IMR-90 (cell line): ENCODE results near the gene HMGCLL1. TPM values are rescaled to one million over a fixed set of nuclear protein-coding genes. Genes with fewer than 3 reads are reported as not detected.

Source experiments
- ATAC-seq: fragments of 200-7000 bp; cut with Tn5 transposase; 2 replicates; pipeline ENCODE4 v1.9.1; 2020; ENCODE audit warnings: low read depth, mild to moderate bottlenecking, moderate library complexity
- BruUV-seq: library from RNA; stranded (reverse); fragments of 400-500 nt; replicated peaks from 2 replicates; lab custom pipeline; 2021; lab: Mats Ljungman, UMichigan
- CTCF ChIA-PET: fragments of 300-600 bp; formaldehyde crosslinking; extraction: SDS; loops from one replicate; lab custom pipeline; 2021; ENCODE audit warnings: antibody characterized with exemption; lab: Yijun Ruan, JAX
- POLR2A ChIA-PET: fragments of 300-600 bp; sonication (Branson Sonifier 250); formaldehyde crosslinking; loops from one replicate; lab custom pipeline; 2022; ENCODE audit warnings: antibody characterized with exemption; ENCODE audit not compliant: unreplicated experiment; lab: Charles Lee
- DNase-seq: peaks from one replicate; pipeline ENCODE4 v3.0.0; 2013
- H2AFZ ChIP-seq: replicated peaks from 2 replicates; pipeline ENCODE3; 2013; ENCODE audit warnings: low read length, mild to moderate bottlenecking; ENCODE audit not compliant: poor library complexity
- H2AK5ac ChIP-seq: 2 replicates; pipeline ENCODE4 v1.6.1; 2013; ENCODE audit warnings: low read depth, low read length, inconsistent platforms
- H2AK9ac ChIP-seq: replicated peaks from 2 replicates; pipeline ENCODE3; 2013; ENCODE audit warnings: mild to moderate bottlenecking, low read depth, low read length, moderate library complexity; ENCODE audit not compliant: poor library complexity
- H2BK120ac ChIP-seq: 2 replicates; pipeline ENCODE4 v1.6.1; 2013; ENCODE audit warnings: low read depth, low read length, inconsistent platforms
- H2BK15ac ChIP-seq: 3 replicates; pipeline ENCODE4 v1.6.1; 2013; ENCODE audit warnings: low read depth, low read length, inconsistent platforms
- H2BK20ac ChIP-seq: 2 replicates; pipeline ENCODE4 v1.6.1; 2013; ENCODE audit warnings: low read depth, mild to moderate bottlenecking, inconsistent platforms, low read length, moderate library complexity
- H2BK5ac ChIP-seq: 2 replicates; pipeline ENCODE4 v1.6.1; 2013; ENCODE audit warnings: mild to moderate bottlenecking, low read depth, low read length, inconsistent platforms; ENCODE audit not compliant: poor library complexity, severe bottlenecking
- H3K14ac ChIP-seq: replicated peaks from 2 replicates; pipeline ENCODE4 v1.6.1; 2013; ENCODE audit warnings: low read depth, low read length, inconsistent platforms
- H3K18ac ChIP-seq: 2 replicates; pipeline ENCODE4 v1.6.1; 2013; ENCODE audit warnings: low read depth, low read length, control low read depth
- H3K23ac ChIP-seq: 2 replicates; pipeline ENCODE4 v1.6.1; 2013; ENCODE audit warnings: low read depth, low read length, inconsistent platforms
- H3K27ac ChIP-seq: 2 replicates; pipeline ENCODE4 v1.5.1; 2013; ENCODE audit warnings: mild to moderate bottlenecking, control low read depth, low read length; ENCODE audit not compliant: insufficient read depth
- H3K27me3 ChIP-seq: 2 replicates; pipeline ENCODE4 v1.6.1; 2013; ENCODE audit warnings: low read length; ENCODE audit not compliant: control insufficient read depth, insufficient read depth
- H3K36me3 ChIP-seq: 2 replicates; pipeline ENCODE4 v1.6.1; 2013; ENCODE audit warnings: low read length, mixed read lengths; ENCODE audit not compliant: control insufficient read depth, insufficient read depth
- H3K4ac ChIP-seq: 2 replicates; pipeline ENCODE4 v1.6.1; 2013; ENCODE audit warnings: low read depth, low read length, inconsistent platforms
- H3K4me1 ChIP-seq: 2 replicates; pipeline ENCODE4 v1.6.1; 2013; ENCODE audit warnings: low read length, mixed read lengths; ENCODE audit not compliant: control insufficient read depth, insufficient read depth
- H3K4me2 ChIP-seq: 2 replicates; pipeline ENCODE4 v1.6.1; 2013; ENCODE audit warnings: low read depth, mild to moderate bottlenecking, control low read depth, low read length, moderate library complexity
- H3K4me3 ChIP-seq: 2 replicates; pipeline ENCODE4 v1.5.1; 2013; ENCODE audit warnings: low read depth, mild to moderate bottlenecking, control low read depth, low read length, moderate library complexity; ENCODE audit not compliant: insufficient read depth
- H3K56ac ChIP-seq: 2 replicates; pipeline ENCODE4 v1.6.1; 2013; ENCODE audit warnings: low read length, inconsistent platforms; ENCODE audit not compliant: insufficient read depth; ENCODE audit errors: extremely low read depth
- H3K79me1 ChIP-seq, 2 experiments: 2 replicates each; pipeline ENCODE4 v1.6.1; 2013; ENCODE audit warnings: low read length in 2 of 2, inconsistent platforms in 1 of 2, low read depth in 1 of 2
- H3K9ac ChIP-seq: 2 replicates; pipeline ENCODE4 v1.6.1; 2013; ENCODE audit warnings: low read depth, low read length, control low read depth
- H3K9me1 ChIP-seq: 2 replicates; pipeline ENCODE4 v1.6.1; 2013; ENCODE audit warnings: low read length, inconsistent platforms; ENCODE audit not compliant: insufficient read depth
- H3K9me3 ChIP-seq: 2 replicates; pipeline ENCODE4 v1.6.1; 2013; ENCODE audit warnings: low read length; ENCODE audit not compliant: control insufficient read depth, insufficient read depth
- H4K20me1 ChIP-seq: 2 replicates; pipeline ENCODE4 v1.6.1; 2013; ENCODE audit warnings: low read length, inconsistent platforms; ENCODE audit not compliant: insufficient read depth
- H4K5ac ChIP-seq: 2 replicates; pipeline ENCODE4 v1.6.1; 2013; ENCODE audit warnings: mild to moderate bottlenecking, low read depth, low read length, control low read depth
- H4K8ac ChIP-seq, 2 experiments: 2 replicates each; pipeline ENCODE4 v1.6.1; 2013; ENCODE audit warnings: low read depth in 2 of 2, low read length in 2 of 2, control low read depth in 1 of 2, inconsistent platforms in 1 of 2
- H4K91ac ChIP-seq: 2 replicates; pipeline ENCODE4 v1.6.1; 2013; ENCODE audit warnings: low read depth, low read length, inconsistent platforms; ENCODE audit not compliant: insufficient read depth
- CEBPB ChIP-seq: IDR thresholded peaks from 2 replicates; pipeline ENCODE4 v1.6.1; 2012; ENCODE audit warnings: low read depth, low read length, improper control_type of control experiment
- CHD1 ChIP-seq: IDR thresholded peaks from 2 replicates; pipeline ENCODE4 v1.6.1; 2012; ENCODE audit warnings: low read depth, low read length, improper control_type of control experiment
- CTCF ChIP-seq: conservative IDR thresholded peaks from 2 replicates; pipeline ENCODE4 v1.5.1; 2012; ENCODE audit warnings: mild to moderate bottlenecking, low read depth, low read length, improper control_type of control experiment
- ELK1 ChIP-seq: fragments of 150-350 bp; IDR thresholded peaks from 2 replicates; pipeline ENCODE4 v1.6.1; 2016; ENCODE audit warnings: low read depth, mild to moderate bottlenecking, low read length, moderate library complexity, borderline replicate concordance
- FOS ChIP-seq: fragments of 150-350 bp; IDR thresholded peaks from 2 replicates; pipeline ENCODE4 v1.6.1; 2016; ENCODE audit warnings: low read depth, low read length
- MAFK ChIP-seq: IDR thresholded peaks from 2 replicates; pipeline ENCODE4 v1.6.1; 2012; ENCODE audit warnings: low read depth, low read length, improper control_type of control experiment
- NFE2L2 ChIP-seq: fragments of 150-350 bp; IDR thresholded peaks from 2 replicates; pipeline ENCODE4 v1.6.1; 2016; ENCODE audit warnings: low read depth, mild to moderate bottlenecking, low read length
- POLR2A ChIP-seq: IDR thresholded peaks from 2 replicates; pipeline ENCODE4 v1.6.1; 2012; ENCODE audit warnings: mild to moderate bottlenecking, low read depth, low read length
- RAD21 ChIP-seq: IDR thresholded peaks from 2 replicates; pipeline ENCODE4 v1.6.1; 2012; ENCODE audit warnings: low read length, improper control_type of control experiment
- RFX5 ChIP-seq: IDR thresholded peaks from 2 replicates; pipeline ENCODE4 v1.8.0; 2012; ENCODE audit warnings: low read depth, mild to moderate bottlenecking, low read length, moderate library complexity
- SMC3 ChIP-seq: fragments of 150-350 bp; IDR thresholded peaks from 2 replicates; pipeline ENCODE4 v1.6.1; 2016; ENCODE audit warnings: low read depth, mild to moderate bottlenecking, antibody characterized with exemption, low read length, moderate library complexity
- WGBS, 2 experiments: methylation state at CpG; one replicate each; pipeline versions ENCODE4 v1.1.5 to v1.1.7; 2013; ENCODE audit warnings: missing lambda C conversion rate in 2 of 2; ENCODE audit not compliant: insufficient read length in 1 of 2; ENCODE audit errors: extremely low coverage in 2 of 2; 5-methylcytosine and 5-hydroxymethylcytosine counted together
- dilution Hi-C: fragments of 300-500 bp; cut with HindIII; formaldehyde crosslinking; loops from one replicate; pipeline ENCODE4 v1.14.3; 2018; ENCODE audit warnings: low sequenced_read_pairs; ENCODE audit not compliant: unreplicated experiment
- in situ Hi-C: fragments of 300-500 bp; cut with MboI; formaldehyde crosslinking; loops from 3 replicates; pipeline ENCODE4 v1.14.3; 2019; ENCODE audit warnings: low sequenced_read_pairs, inconsistent platforms, mixed read lengths
- intact Hi-C: fragments of 100-400 bp; cut with micrococcal nuclease; formaldehyde crosslinking; loops from 2 replicates; pipeline ENCODE4 v1.10.0; 2022
- polyA plus RNA-seq, 3 experiments: library from polyadenylated mRNA; depleted of rRNA; stranded (reverse); fragments of >200 nt; gene quantifications; 2 replicates each; pipeline ENCODE4 v1.2.3, GENCODE V29; 2012; ENCODE audit warnings: low replicate concordance in 1 of 3
- total RNA-seq: library from RNA; depleted of rRNA; stranded (reverse); fragments of >200 nt; gene quantifications from 2 replicates; pipeline ENCODE4 v1.2.3, GENCODE V29; 2012
- TF ChIP-seq, protein P1 (sequence below): fragments of 150-350 bp; IDR thresholded peaks from 2 replicates; pipeline ENCODE4 v1.6.1; 2017; ENCODE audit warnings: mild to moderate bottlenecking, antibody characterized with exemption, low read length, low read depth

Gene HMGCLL1
- total and polyA plus RNA-seq, 2 of the 4 experiments (the other 2 are of a cell fraction) = 0.03 TPM; not detected in 1

DNA sequence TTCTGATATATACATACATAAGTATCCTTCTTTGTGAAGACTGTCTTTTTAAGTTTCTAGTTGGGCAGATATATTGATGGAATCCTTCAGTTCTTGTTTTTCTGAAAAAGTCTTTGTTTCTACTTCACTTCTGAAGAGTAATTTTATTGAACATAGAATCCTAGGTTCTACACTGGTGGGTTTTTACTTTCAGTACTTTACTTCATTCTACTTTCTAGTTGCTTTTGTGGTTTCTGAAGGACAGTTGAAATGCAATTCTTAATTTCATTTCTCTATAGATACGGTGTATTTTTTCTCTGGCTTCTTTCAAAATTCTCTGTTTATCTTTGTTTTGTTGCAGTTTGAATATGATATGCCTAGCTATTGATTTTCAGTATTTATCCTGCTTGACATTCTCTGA lies 105.3 kb downstream of the HMGCLL1 start:
- Histone ChIP-seq H3K4me3 (no peak overlapping the region), H4K5ac (no peak overlapping the region), H2BK20ac (no peak overlapping the region), H3K27me3 (no peaks in the 10 kb centered on the region), H3K4me1 (peaks cover 2% of the 10 kb centered on the region; the same call in 1 of the 2 replicates), H3K9me3 (no peaks in the 10 kb centered on the region), H3K23ac (no peak overlapping the region), H3K4me2 (no peak overlapping the region), H3K36me3 (no peaks in the 10 kb centered on the region), H3K9ac (no peak overlapping the region), H2AK5ac (no peak overlapping the region), H3K27ac (no peak overlapping the region), H4K91ac (no peak overlapping the region), H2AFZ (no peak overlapping the region), H4K8ac (no peak overlapping the region), H2BK15ac (no peak overlapping the region), H3K79me1 (no peaks in the 10 kb centered on the region), H3K18ac (no peak overlapping the region), H3K9me1 (no peaks in the 10 kb centered on the region), H4K20me1 (no peaks in the 10 kb centered on the region), H3K14ac (no peak overlapping the region), H2BK120ac (no peak overlapping the region), H3K4ac (no peak overlapping the region), H3K56ac (no peak overlapping the region), H2AK9ac (no peak overlapping the region), H2BK5ac (no peak overlapping the region)
- ATAC-seq = no peak
- in situ Hi-C loops (no loop called here), dilution Hi-C loops (no loop called here), intact Hi-C loops (no loop called here)
- CTCF ChIA-PET = interaction anchor here (0.8 kb wide), 1 partner anchor 29 kb away, joined by 3 read pairs; no protein-coding TSS in a partner anchor
- no CpG with 5 or more reads among the region's 1 CpG for WGBS, 2 experiments
- no peak for TF ChIP-seq NFE2L2
- no peak for TF ChIP-seq CTCF
- TF ChIP-seq CEBPB = no peak
- TF ChIP-seq, protein P1, sequence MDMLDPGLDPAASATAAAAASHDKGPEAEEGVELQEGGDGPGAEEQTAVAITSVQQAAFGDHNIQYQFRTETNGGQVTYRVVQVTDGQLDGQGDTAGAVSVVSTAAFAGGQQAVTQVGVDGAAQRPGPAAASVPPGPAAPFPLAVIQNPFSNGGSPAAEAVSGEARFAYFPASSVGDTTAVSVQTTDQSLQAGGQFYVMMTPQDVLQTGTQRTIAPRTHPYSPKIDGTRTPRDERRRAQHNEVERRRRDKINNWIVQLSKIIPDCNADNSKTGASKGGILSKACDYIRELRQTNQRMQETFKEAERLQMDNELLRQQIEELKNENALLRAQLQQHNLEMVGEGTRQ = no peak
- TF ChIP-seq FOS = no peak
- no peak for TF ChIP-seq MAFK
- TF ChIP-seq ELK1 = no peak
- TF ChIP-seq CHD1 = no peak
- no peak for TF ChIP-seq POLR2A
- no peak for TF ChIP-seq RAD21
- no peak for TF ChIP-seq RFX5
- TF ChIP-seq SMC3 = no peak
- no TSS peak for BruUV-seq
- POLR2A ChIA-PET = no interaction called here
- no peak for DNase-seq
